HepG2 (cell line): Measurements from ENCODE around the gene APOC4. TPM values are rescaled to one million over a fixed set of nuclear protein-coding genes. Genes with fewer than 3 reads are reported as not detected.

Experiments used
- GABPA ChIP-seq, 2 experiments: IDR thresholded peaks; 2 replicates each; pipeline ENCODE4 v1.6.1; 2011 to 2016; ENCODE audit warnings: low read depth in 2 of 2, low read length in 1 of 2, missing biosample characterization in 1 of 2, missing genetic modification characterization in 1 of 2
- RCOR2 ChIP-seq: IDR thresholded peaks from 2 replicates; pipeline ENCODE4 v1.6.1; 2016; ENCODE audit warnings: missing biosample characterization, missing genetic modification reagents
- SOX6 ChIP-seq, 2 experiments: fragments of 450-650 bp in 1 of 2; sonication (generic) in 1 of 2; formaldehyde crosslinking in 1 of 2; IDR thresholded peaks; 2 replicates each; pipeline versions ENCODE4 v1.4.0 to v1.6.1; 2017 to 2020; ENCODE audit warnings: antibody characterized with exemption in 1 of 2, mild to moderate bottlenecking in 1 of 2, missing genetic modification reagents in 1 of 2
- THYN1 ChIP-seq: sonication (generic); formaldehyde crosslinking; IDR thresholded peaks from 2 replicates; pipeline ENCODE4 v1.8.1; 2023; ENCODE audit warnings: low read depth, mild to moderate bottlenecking, moderate library complexity, missing genetic modification reagents, borderline replicate concordance
- ZFYVE20 ChIP-seq: sonication (generic); formaldehyde crosslinking; IDR thresholded peaks from 2 replicates; pipeline ENCODE4 v1.8.0; 2023; ENCODE audit warnings: low read depth, mild to moderate bottlenecking, moderate library complexity, missing genetic modification reagents, borderline replicate concordance
- ZNF441 ChIP-seq: sonication (generic); formaldehyde crosslinking; IDR thresholded peaks from 2 replicates; pipeline ENCODE4 v1.7.0; 2021; ENCODE audit warnings: missing genetic modification reagents, borderline replicate concordance
- ZNF761 ChIP-seq: sonication (generic); formaldehyde crosslinking; conservative IDR thresholded peaks from 2 replicates; pipeline ENCODE4 v1.4.0; 2020; ENCODE audit warnings: mild to moderate bottlenecking, missing genetic modification reagents
- ZNF781 ChIP-seq: sonication (generic); formaldehyde crosslinking; IDR thresholded peaks from 2 replicates; pipeline ENCODE4 v1.5.1; 2020; ENCODE audit warnings: borderline replicate concordance, mild to moderate bottlenecking, missing genetic modification reagents; ENCODE audit errors: not compliant biosample characterization
- polyA plus RNA-seq, 8 experiments: library from polyadenylated mRNA; depleted of rRNA in 3 of 8; stranded (reverse) in 7 of 8; unstranded in 1 of 8; fragments of >200 nt; fragmentation: Illumina TruSeq in 4 of 8; extraction: Trizol in 4 of 8; gene quantifications; 2 replicates each; pipeline versions ENCODE4 v1.2.1 to v1.2.3, GENCODE V29; 2011 to 2016; ENCODE audit warnings: low read depth in 4 of 8, missing spikeins in 1 of 8, mixed read lengths in 1 of 8; ENCODE audit not compliant: insufficient read depth in 1 of 8
- total RNA-seq, 5 experiments: library from RNA; depleted of rRNA; stranded (reverse); fragments of >200 nt; fragmentation: Illumina TruSeq; extraction: Trizol; gene quantifications; 2 replicates each; pipeline ENCODE4 v1.2.3, GENCODE V29; 2016; ENCODE audit warnings: low read depth in 1 of 5
- TF ChIP-seq, protein P1 (sequence below): sonication (generic); formaldehyde crosslinking; conservative IDR thresholded peaks from 2 replicates; pipeline ENCODE4 v1.8.0; 2022; ENCODE audit warnings: mild to moderate bottlenecking, moderate library complexity, missing genetic modification reagents
- TF ChIP-seq, protein P2 (sequence below): sonication (generic); formaldehyde crosslinking; IDR thresholded peaks from 2 replicates; pipeline ENCODE4 v1.4.0; 2020; ENCODE audit warnings: missing genetic modification reagents, borderline replicate concordance
- TF ChIP-seq, protein P3 (sequence below): IDR thresholded peaks from 2 replicates; pipeline ENCODE4 v1.4.0; 2020; ENCODE audit warnings: mild to moderate bottlenecking, missing genetic modification reagents
- TF ChIP-seq, protein P4 (sequence below): sonication (generic); formaldehyde crosslinking; IDR thresholded peaks from 2 replicates; pipeline ENCODE4 v1.4.0; 2020; ENCODE audit warnings: missing genetic modification reagents, mild to moderate bottlenecking, borderline replicate concordance
- TF ChIP-seq, protein P5 (sequence below): sonication (generic); formaldehyde crosslinking; IDR thresholded peaks from 2 replicates; pipeline ENCODE4 v1.9.0; 2021; ENCODE audit warnings: missing genetic modification reagents, mild to moderate bottlenecking, borderline replicate concordance

The APOC4 gene
- total and polyA plus RNA-seq, 2 of the 13 experiments (the other 11 are each of a cell fraction or from before 2014, with no cell fraction given): 0.46 TPM; not detected in 1

DNA sequence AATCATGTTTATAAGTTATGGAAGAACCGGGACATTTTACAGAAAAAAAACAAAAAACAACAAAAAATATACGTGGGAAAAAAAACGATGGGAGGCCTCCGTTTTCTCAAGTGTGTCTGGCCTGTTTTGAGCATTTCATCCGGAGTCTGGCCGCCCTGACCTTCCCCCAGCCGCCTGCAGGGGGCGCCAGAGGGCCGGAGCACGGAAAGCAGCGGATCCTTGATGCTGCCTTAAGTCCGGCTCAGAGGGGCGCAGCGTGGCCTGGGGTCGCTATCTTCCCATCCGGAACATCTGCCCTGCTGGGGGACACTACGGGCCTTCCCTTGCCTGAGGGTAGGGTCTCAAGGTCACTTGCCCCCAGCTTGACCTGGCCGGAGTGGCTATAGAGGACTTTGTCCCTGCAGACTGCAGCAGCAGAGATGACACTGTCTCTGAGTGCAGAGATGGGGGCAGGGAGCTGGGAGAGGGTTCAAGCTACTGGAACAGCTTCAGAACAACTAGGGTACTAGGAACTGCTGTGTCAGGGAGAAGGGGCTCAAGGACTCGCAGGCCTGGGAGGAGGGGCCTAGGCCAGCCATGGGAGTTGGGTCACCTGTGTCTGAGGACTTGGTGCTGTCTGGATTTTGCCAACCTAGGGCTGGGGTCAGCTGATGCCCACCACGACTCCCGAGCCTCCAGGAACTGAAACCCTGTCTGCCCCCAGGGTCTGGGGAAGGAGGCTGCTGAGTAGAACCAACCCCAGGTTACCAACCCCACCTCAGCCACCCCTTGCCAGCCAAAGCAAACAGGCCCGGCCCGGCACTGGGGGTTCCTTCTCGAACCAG, 38.2 kb upstream of the APOC4 start (continued):
- TF ChIP-seq, protein P1, sequence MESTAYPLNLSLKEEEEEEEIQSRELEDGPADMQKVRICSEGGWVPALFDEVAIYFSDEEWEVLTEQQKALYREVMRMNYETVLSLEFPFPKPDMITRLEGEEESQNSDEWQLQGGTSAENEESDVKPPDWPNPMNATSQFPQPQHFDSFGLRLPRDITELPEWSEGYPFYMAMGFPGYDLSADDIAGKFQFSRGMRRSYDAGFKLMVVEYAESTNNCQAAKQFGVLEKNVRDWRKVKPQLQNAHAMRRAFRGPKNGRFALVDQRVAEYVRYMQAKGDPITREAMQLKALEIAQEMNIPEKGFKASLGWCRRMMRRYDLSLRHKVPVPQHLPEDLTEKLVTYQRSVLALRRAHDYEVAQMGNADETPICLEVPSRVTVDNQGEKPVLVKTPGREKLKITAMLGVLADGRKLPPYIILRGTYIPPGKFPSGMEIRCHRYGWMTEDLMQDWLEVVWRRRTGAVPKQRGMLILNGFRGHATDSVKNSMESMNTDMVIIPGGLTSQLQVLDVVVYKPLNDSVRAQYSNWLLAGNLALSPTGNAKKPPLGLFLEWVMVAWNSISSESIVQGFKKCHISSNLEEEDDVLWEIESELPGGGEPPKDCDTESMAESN (CRISPR knock-in tag): peak; percentile 92
- TF ChIP-seq, protein P2, sequence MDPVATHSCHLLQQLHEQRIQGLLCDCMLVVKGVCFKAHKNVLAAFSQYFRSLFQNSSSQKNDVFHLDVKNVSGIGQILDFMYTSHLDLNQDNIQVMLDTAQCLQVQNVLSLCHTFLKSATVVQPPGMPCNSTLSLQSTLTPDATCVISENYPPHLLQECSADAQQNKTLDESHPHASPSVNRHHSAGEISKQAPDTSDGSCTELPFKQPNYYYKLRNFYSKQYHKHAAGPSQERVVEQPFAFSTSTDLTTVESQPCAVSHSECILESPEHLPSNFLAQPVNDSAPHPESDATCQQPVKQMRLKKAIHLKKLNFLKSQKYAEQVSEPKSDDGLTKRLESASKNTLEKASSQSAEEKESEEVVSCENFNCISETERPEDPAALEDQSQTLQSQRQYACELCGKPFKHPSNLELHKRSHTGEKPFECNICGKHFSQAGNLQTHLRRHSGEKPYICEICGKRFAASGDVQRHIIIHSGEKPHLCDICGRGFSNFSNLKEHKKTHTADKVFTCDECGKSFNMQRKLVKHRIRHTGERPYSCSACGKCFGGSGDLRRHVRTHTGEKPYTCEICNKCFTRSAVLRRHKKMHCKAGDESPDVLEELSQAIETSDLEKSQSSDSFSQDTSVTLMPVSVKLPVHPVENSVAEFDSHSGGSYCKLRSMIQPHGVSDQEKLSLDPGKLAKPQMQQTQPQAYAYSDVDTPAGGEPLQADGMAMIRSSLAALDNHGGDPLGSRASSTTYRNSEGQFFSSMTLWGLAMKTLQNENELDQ: no peak
- TF ChIP-seq ZNF761 (CRISPR knock-in tag): no peak; the same call in 1 of the 2 replicates
- TF ChIP-seq THYN1 (CRISPR knock-in tag): no peak
- TF ChIP-seq, protein P3, sequence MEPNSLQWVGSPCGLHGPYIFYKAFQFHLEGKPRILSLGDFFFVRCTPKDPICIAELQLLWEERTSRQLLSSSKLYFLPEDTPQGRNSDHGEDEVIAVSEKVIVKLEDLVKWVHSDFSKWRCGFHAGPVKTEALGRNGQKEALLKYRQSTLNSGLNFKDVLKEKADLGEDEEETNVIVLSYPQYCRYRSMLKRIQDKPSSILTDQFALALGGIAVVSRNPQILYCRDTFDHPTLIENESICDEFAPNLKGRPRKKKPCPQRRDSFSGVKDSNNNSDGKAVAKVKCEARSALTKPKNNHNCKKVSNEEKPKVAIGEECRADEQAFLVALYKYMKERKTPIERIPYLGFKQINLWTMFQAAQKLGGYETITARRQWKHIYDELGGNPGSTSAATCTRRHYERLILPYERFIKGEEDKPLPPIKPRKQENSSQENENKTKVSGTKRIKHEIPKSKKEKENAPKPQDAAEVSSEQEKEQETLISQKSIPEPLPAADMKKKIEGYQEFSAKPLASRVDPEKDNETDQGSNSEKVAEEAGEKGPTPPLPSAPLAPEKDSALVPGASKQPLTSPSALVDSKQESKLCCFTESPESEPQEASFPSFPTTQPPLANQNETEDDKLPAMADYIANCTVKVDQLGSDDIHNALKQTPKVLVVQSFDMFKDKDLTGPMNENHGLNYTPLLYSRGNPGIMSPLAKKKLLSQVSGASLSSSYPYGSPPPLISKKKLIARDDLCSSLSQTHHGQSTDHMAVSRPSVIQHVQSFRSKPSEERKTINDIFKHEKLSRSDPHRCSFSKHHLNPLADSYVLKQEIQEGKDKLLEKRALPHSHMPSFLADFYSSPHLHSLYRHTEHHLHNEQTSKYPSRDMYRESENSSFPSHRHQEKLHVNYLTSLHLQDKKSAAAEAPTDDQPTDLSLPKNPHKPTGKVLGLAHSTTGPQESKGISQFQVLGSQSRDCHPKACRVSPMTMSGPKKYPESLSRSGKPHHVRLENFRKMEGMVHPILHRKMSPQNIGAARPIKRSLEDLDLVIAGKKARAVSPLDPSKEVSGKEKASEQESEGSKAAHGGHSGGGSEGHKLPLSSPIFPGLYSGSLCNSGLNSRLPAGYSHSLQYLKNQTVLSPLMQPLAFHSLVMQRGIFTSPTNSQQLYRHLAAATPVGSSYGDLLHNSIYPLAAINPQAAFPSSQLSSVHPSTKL: peak; percentile 82
- TF ChIP-seq, protein P4, sequence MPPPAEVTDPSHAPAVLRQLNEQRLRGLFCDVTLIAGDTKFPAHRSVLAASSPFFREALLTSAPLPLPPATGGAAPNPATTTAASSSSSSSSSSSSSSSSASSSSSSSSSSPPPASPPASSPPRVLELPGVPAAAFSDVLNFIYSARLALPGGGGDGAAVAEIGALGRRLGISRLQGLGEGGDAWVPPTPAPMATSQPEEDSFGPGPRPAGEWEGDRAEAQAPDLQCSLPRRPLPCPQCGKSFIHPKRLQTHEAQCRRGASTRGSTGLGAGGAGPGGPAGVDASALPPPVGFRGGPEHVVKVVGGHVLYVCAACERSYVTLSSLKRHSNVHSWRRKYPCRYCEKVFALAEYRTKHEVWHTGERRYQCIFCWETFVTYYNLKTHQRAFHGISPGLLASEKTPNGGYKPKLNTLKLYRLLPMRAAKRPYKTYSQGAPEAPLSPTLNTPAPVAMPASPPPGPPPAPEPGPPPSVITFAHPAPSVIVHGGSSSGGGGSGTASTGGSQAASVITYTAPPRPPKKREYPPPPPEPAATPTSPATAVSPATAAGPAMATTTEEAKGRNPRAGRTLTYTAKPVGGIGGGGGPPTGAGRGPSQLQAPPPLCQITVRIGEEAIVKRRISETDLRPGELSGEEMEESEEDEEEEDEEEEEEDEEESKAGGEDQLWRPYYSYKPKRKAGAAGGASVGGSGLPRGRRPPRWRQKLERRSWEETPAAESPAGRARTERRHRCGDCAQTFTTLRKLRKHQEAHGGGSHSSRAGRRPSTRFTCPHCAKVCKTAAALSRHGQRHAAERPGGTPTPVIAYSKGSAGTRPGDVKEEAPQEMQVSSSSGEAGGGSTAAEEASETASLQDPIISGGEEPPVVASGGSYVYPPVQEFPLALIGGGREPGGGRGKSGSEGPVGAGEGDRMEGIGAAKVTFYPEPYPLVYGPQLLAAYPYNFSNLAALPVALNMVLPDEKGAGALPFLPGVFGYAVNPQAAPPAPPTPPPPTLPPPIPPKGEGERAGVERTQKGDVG: peak; percentile 84; the same call in 1 of the 2 replicates
- no peak for TF ChIP-seq GABPA (IDR thresholded peaks at IDR 0.05; ENCODE audit: low read depth, low read length)
- peak; percentile 63 for TF ChIP-seq GABPA (CRISPR knock-in tag; IDR thresholded peaks at IDR 0.05; ENCODE audit: low read depth)
- TF ChIP-seq ZNF781 (CRISPR knock-in tag): no peak
- TF ChIP-seq ZFYVE20 (CRISPR knock-in tag): no peak
- TF ChIP-seq, protein P5, sequence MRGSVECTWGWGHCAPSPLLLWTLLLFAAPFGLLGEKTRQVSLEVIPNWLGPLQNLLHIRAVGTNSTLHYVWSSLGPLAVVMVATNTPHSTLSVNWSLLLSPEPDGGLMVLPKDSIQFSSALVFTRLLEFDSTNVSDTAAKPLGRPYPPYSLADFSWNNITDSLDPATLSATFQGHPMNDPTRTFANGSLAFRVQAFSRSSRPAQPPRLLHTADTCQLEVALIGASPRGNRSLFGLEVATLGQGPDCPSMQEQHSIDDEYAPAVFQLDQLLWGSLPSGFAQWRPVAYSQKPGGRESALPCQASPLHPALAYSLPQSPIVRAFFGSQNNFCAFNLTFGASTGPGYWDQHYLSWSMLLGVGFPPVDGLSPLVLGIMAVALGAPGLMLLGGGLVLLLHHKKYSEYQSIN (CRISPR knock-in tag): no peak
- 0 out of 2 replicates have a peak, but pooled peaks have one; percentile 34 for TF ChIP-seq RCOR2 (CRISPR knock-in tag)
- no peak for TF ChIP-seq SOX6 (IDR thresholded peaks at IDR 0.05)
- TF ChIP-seq SOX6 (CRISPR knock-in tag; IDR thresholded peaks at IDR 0.05): peak; percentile 65
- TF ChIP-seq ZNF441 (CRISPR knock-in tag): 0 out of 2 replicates have a peak, but pooled peaks have one; percentile 21
